ENCODE measurements around the gene RAET1G.
"Not testable (repeated sequence)": the region's sequence is repeated elsewhere in the genome, so short reads cannot be mapped to it uniquely, and the experiment has no call there.

The RAET1G gene

GRCh38 chr6:149922642-149923326 is at the start of gene RAET1G:
Gene RAET1G (minus strand): TSS chr6:149923121. CDS start chr6:149923010, 111 bp downstream.
- no peaks in the 10 kb centered on the region for H3K9me3 ChIP-seq (replicated peaks; ENCODE audit: insufficient read depth, low read length)
- H3K27me3 ChIP-seq (replicated peaks; ENCODE audit: insufficient read depth, low read length) = peaks cover 79% of the 10 kb centered on the region
- H3K9ac ChIP-seq (ENCODE audit: low read length) = no peak within 1 kb of the TSS
- no peaks in the 10 kb centered on the region for H3K9me2 ChIP-seq (replicated peaks; ENCODE audit: insufficient read depth, low read length)
- TF ChIP-seq EZH2phosphoT487 (IDR thresholded peaks at IDR 0.05; ENCODE audit: low read length) (no peak), EZH2 (optimal IDR thresholded peaks at IDR 0.05; ENCODE audit: low read depth, low read length) (no peak), CTCF (IDR thresholded peaks at IDR 0.05; ENCODE audit: low read length) (no peak)
- H3F3A ChIP-seq (ENCODE audit: insufficient read depth, low read length) = no peaks in the 10 kb centered on the region
- H3K27ac ChIP-seq (ENCODE audit: low read length) = no peak within 1 kb of the TSS
- peak; percentile 22 for DNase-seq
- H4K20me1 ChIP-seq (ENCODE audit: insufficient read depth, low read length) = no peaks in the 10 kb centered on the region
- no peaks in the 10 kb centered on the region for H3K79me2 ChIP-seq (ENCODE audit: low read length)
- no peak within 1 kb of the TSS for H2AFZ ChIP-seq (ENCODE audit: low read length)
- H3K4me2 ChIP-seq (ENCODE audit: low read depth, low read length) = no peak within 1 kb of the TSS
- H3K36me3 ChIP-seq (replicated peaks; ENCODE audit: insufficient read depth, low read length) = no peaks in the 10 kb centered on the region
- no peak within 1 kb of the TSS for H3K4me3 ChIP-seq (ENCODE audit: low read length)
- no peaks in the 10 kb centered on the region for H3K4me1 ChIP-seq (ENCODE audit: low read length)

- no peaks in the 10 kb centered on the region for H3K4me1 ChIP-seq (ENCODE audit: low read length)
- no peak for DNase-seq
- H3K27ac ChIP-seq (ENCODE audit: low read length) = no peak overlapping the region
- H3F3A ChIP-seq (ENCODE audit: insufficient read depth, low read length) = no peaks in the 10 kb centered on the region
- H3K27me3 ChIP-seq (replicated peaks; ENCODE audit: insufficient read depth, low read length) = peaks cover 21% of the 10 kb centered on the region
- no peak overlapping the region for H3K4me2 ChIP-seq (ENCODE audit: low read depth, low read length)
- H3K9ac ChIP-seq (ENCODE audit: low read length) = no peak overlapping the region
- H3K9me2 ChIP-seq (replicated peaks; ENCODE audit: insufficient read depth, low read length) = no peaks in the 10 kb centered on the region
- H3K9me3 ChIP-seq (replicated peaks; ENCODE audit: insufficient read depth, low read length) = no peaks in the 10 kb centered on the region
- H3K79me2 ChIP-seq (ENCODE audit: low read length) = no peaks in the 10 kb centered on the region
- no peak overlapping the region for H3K4me3 ChIP-seq (ENCODE audit: low read length)
- no peaks in the 10 kb centered on the region for H4K20me1 ChIP-seq (ENCODE audit: insufficient read depth, low read length)
- no peak overlapping the region for H2AFZ ChIP-seq (ENCODE audit: low read length)
- no peaks in the 10 kb centered on the region for H3K36me3 ChIP-seq (replicated peaks; ENCODE audit: insufficient read depth, low read length)
- TF ChIP-seq EZH2phosphoT487 (IDR thresholded peaks at IDR 0.05; ENCODE audit: low read length) (no peak), EZH2 (optimal IDR thresholded peaks at IDR 0.05; ENCODE audit: low read depth, low read length) (no peak), CTCF (IDR thresholded peaks at IDR 0.05; ENCODE audit: low read length) (no peak)
These were observed 46.7 kb upstream of the RAET1G start for GRCh38 chr6:149969635-149970034.

- H3K27me3 ChIP-seq (replicated peaks; ENCODE audit: insufficient read depth, low read length) = peaks cover 25% of the 10 kb centered on the region
- not testable (repeated sequence) for H3K4me3 ChIP-seq (ENCODE audit: low read length); H3K9me2 ChIP-seq (replicated peaks; ENCODE audit: insufficient read depth, low read length); H3K9ac ChIP-seq (ENCODE audit: low read length); H3F3A ChIP-seq (ENCODE audit: insufficient read depth, low read length); H3K79me2 ChIP-seq (ENCODE audit: low read length); DNase-seq; H3K9me3 ChIP-seq (replicated peaks; ENCODE audit: insufficient read depth, low read length); H3K4me1 ChIP-seq (ENCODE audit: low read length); H3K27ac ChIP-seq (ENCODE audit: low read length); H2AFZ ChIP-seq (ENCODE audit: low read length); H3K4me2 ChIP-seq (ENCODE audit: low read depth, low read length); H3K36me3 ChIP-seq (replicated peaks; ENCODE audit: insufficient read depth, low read length); H4K20me1 ChIP-seq (ENCODE audit: insufficient read depth, low read length)
These were observed 46.0 kb upstream of the RAET1G start for GRCh38 chr6:149968909-149969308.

GRCh38 chr6:149967999-149968398 is 45.1 kb upstream of the RAET1G start:
- not testable (repeated sequence) for H3K27ac ChIP-seq (ENCODE audit: low read length); H3K4me3 ChIP-seq (ENCODE audit: low read length); H3K9ac ChIP-seq (ENCODE audit: low read length); H3K9me2 ChIP-seq (replicated peaks; ENCODE audit: insufficient read depth, low read length); H3K4me1 ChIP-seq (ENCODE audit: low read length); H3K79me2 ChIP-seq (ENCODE audit: low read length); H3K9me3 ChIP-seq (replicated peaks; ENCODE audit: insufficient read depth, low read length); H3K4me2 ChIP-seq (ENCODE audit: low read depth, low read length); H4K20me1 ChIP-seq (ENCODE audit: insufficient read depth, low read length); H2AFZ ChIP-seq (ENCODE audit: low read length); H3F3A ChIP-seq (ENCODE audit: insufficient read depth, low read length); DNase-seq; H3K36me3 ChIP-seq (replicated peaks; ENCODE audit: insufficient read depth, low read length)
- peaks cover 19% of the 10 kb centered on the region for H3K27me3 ChIP-seq (replicated peaks; ENCODE audit: insufficient read depth, low read length)

Data from MM.1S (cell line).